HG03439 (cell line): ENCODE results near the gene LIAS.
"Not testable (repeated sequence)": the region's sequence is repeated elsewhere in the genome, so short reads cannot be mapped to it uniquely, and the experiment has no call there.

Source experiments
- ATAC-seq: cut with Tn5 transposase; IDR thresholded peaks from one replicate; pipeline ENCODE4 v1.9.1; 2021; ENCODE audit warnings: mild to moderate bottlenecking, moderate library complexity; ENCODE audit not compliant: unreplicated experiment

LIAS gene

GRCh38 chr4:39452860-39453587 is 5.8 kb upstream of the LIAS start:
- ATAC-seq: no peak

GRCh38 chr4:39453738-39454137 is 5.1 kb upstream of the LIAS start:
- ATAC-seq: no peak

- no peak for ATAC-seq
Observed at GRCh38 chr4:39455486-39455885, 3.4 kb upstream of the LIAS start.

GRCh38 chr4:39456946-39457763 is 1.7 kb upstream of the LIAS start:
- ATAC-seq: no peak

- ATAC-seq: not testable (repeated sequence)
Observed at GRCh38 chr4:39458161-39458504, 723 bp upstream of the LIAS start.

GRCh38 chr4:39464886-39465501 is 6.1 kb downstream of the LIAS start:
- no peak for ATAC-seq

GRCh38 chr4:39466747-39467146 is 7.9 kb downstream of the LIAS start:
- no peak for ATAC-seq

- ATAC-seq: no peak
Observed at GRCh38 chr4:39467464-39467863, 8.6 kb downstream of the LIAS start.

- no peak for ATAC-seq
Observed at GRCh38 chr4:39469429-39470077, 10.7 kb downstream of the LIAS start.

- ATAC-seq: no peak
Observed at GRCh38 chr4:39470402-39470801, 11.5 kb downstream of the LIAS start.

GRCh38 chr4:39472396-39472795 is 13.5 kb downstream of the LIAS start:
- no peak for ATAC-seq

GRCh38 chr4:39476187-39476895 is 17.5 kb downstream of the LIAS start:
- ATAC-seq: no peak

GRCh38 chr4:39480251-39480650 is 21.4 kb downstream of the LIAS start:
- no peak for ATAC-seq

- ATAC-seq: no peak
Observed at GRCh38 chr4:39480902-39481695, 22.2 kb downstream of the LIAS start.

GRCh38 chr4:39484582-39485272 is 25.9 kb downstream of the LIAS start:
- ATAC-seq: no peak

- ATAC-seq: no peak
Observed at GRCh38 chr4:39486221-39486804, 27.5 kb downstream of the LIAS start.

- ATAC-seq: no peak
Observed at GRCh38 chr4:39490322-39490721, 31.5 kb downstream of the LIAS start.

GRCh38 chr4:39494354-39494753 is 35.5 kb downstream of the LIAS start:
- no peak for ATAC-seq
